Dermis microvascular lymphatic vessel endothelial cell (primary cell): Measurements from ENCODE around the gene EVI5. TPM values are rescaled to one million over a fixed set of nuclear protein-coding genes. Genes with fewer than 3 reads are reported as not detected.
"Not testable (repeated sequence)": the region's sequence is repeated elsewhere in the genome, so short reads cannot be mapped to it uniquely, and the experiment has no call there.

Experiments
- DNase-seq, 2 donors: peaks; one replicate each; pipeline versions ENCODE4 v3.0.0 to v3.0.0-alpha.2; 2010; ENCODE audit warnings: low read depth in 2 of 2
- total RNA-seq: library from RNA; depleted of rRNA; stranded (reverse); fragments of >200 nt; gene quantifications from 2 replicates; pipeline ENCODE4 v1.2.1, GENCODE V29; 2014

The EVI5 gene
- total RNA-seq, 1 donor from 2014 or later, result 19.4 TPM

DNA sequence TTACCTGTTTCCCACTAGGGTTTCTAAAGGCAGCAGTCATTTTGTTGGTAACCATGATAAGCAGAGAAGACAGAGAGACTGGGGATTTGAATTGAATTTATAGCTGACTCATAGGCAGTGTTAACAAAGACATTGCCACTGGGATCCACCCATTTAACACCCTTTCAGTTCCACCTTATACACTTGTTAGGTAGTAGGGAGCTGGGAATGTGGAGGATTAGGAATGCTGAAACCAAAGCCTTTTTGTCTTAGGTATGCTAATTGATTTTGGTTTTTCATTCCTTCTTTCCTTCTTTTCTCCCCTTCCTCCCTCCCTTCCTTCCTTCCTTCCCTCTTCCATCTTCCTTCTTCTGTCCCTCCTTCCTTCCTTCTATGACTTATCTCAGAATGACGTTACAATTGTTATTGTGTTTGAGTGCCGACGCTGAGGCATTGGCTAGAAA, 7.5 kb upstream of the EVI5 start:
- DNase-seq, result peak in 1 of 2 donors; percentile 37

DNA sequence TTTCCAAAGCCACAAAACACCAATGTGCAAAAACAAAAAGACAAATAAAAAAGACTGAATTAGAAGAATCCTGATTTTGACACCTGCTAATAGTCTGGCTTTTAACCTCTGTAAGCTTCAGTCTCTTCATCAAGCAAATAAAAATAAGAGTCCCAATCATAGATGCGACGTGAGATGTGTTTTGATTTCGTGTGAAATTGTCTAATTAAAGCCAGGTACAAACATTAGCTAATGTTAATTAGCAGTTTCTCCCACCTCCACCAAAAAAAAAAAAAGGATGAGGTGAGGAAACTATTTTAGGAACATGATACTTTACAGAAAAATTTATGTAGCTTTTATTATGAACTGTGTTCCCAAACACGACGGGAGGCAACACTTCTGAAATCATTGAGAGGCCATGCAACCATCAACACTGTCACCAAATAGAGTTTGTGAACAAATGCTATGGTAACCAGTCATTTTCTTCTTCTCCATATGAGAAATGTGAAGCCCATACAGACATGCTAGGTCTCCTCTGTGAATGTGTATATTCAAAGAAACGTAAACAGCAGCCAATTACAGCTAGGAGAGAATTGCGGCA, 6.7 kb upstream of the EVI5 start:
- DNase-seq, result no peak

DNA sequence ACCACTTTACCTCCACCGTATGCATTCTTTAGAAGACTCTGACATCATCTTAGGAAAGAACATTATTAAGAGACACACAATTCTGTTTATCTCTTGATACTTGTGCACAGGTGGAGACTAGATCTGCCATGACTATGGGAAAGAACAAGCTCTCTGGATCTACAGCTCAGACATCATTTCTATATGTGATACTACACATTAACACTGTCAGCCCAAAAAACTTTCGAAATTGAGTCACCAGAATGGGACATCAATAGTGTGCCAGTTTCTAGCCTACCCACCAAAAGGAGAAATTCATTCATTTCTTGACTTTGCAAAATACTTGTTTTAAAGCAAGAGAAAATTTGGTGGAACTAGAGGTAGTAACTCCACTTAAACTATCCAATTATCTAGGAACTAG, 6.0 kb upstream of the EVI5 start:
- DNase-seq, result no peak

DNA sequence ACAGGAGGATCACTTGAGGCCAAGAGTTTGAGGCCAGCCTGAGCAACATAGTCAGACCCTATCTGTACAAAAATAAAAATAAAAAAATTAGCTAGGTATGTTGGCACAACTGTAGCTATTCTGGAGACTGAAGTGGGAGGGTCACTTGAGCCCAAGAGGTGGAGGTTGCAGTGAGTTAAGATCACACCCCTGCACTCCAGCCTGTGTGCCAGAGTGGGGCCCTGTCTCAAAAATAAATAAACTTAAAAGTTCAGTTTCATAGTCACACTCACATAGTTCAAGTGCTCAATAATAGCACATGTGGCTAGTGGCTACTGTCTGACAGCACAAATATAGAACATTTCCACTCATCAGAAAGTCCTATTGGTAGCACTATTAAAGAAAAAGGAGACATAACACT, 5.2 kb upstream of the EVI5 start:
- no peak for DNase-seq

DNA sequence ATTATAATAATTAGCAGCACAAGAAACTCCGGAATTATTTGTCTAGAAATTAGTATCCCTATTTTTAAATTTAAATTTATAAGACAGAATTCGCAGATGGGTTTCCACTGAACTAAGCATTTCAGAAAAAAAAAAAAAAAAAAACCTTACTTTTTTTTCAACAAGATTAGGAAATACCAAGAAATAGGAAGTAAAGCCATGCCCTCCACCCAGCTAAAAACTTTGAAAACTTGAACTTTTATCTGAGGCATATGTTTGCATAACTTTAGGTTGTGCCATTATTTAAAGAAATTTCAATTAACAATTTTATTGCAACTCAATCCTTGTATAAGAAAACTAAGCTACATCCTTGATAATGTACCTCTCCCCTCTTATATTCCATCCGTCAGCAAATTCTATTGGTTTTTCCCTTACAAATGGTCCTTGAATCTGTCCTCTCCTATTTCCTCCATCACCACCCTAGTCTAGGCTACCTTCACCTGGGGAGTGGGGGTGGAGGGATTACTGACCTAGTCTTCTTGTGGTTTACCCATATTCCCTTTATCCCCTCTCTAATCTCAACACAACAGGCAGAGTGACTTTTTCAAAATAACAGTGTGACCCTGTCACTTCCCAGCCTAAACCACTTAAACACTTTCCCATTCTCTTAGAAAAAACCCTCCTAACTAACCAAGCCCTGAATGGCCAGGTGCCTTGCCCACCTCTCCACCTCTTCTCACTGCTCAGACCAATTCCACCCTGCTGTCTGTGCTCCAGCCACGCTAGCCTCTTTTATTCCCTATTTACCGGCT, 1.4 kb upstream of the EVI5 start:
- no peak for DNase-seq

DNA sequence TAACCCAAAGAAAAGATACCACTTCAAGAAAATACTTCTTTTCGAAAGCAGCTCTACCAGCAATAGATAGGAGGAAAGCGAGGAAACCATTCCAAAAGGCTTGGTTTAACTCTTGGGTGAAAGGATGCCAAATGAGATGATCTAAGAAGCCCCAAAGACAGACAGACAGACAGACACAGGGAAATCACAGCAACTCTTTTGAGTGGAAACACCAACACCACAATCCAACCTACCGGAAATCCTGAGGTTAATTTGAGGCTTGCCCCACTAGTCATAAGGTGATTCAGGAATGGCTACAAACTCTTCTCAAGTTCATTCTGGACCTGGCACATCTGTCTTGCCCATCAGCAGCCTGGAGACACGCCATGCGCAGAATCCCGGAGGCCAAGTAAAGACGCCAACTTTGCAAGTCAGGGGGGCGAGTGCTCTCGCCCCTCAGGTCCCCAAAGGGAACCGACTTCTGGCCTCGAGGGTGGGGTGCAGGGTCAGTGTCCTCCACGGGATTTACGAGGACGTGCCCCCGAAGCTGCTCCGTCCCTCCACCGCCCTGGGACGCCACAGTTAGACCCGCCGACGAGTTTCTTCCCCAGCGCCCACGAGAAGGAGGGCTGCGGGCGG, 778 bp downstream of the EVI5 start:
- peak; percentile 12 to 45 for DNase-seq

DNA sequence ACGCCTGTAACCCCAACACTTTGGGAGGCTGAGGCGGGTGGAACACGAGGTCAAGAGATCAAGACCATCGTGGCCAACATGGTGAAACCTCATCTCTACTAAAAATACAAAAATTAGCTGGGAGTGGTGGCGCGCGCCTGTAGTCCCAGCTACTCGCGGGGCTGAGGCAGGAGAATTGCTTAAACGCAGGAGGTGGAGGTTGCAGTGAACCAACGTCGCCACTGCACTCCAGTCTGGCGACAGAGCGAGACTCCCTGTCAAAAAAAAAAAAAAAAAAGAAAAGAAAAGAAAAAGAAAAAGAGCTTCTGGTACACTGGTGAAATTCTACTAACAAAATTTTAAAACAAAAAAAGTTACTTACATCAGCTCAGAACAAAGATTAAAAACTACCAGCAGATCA, 1.4 kb downstream of the EVI5 start:
- DNase-seq, result peak in 1 of 2 donors; percentile 24

DNA sequence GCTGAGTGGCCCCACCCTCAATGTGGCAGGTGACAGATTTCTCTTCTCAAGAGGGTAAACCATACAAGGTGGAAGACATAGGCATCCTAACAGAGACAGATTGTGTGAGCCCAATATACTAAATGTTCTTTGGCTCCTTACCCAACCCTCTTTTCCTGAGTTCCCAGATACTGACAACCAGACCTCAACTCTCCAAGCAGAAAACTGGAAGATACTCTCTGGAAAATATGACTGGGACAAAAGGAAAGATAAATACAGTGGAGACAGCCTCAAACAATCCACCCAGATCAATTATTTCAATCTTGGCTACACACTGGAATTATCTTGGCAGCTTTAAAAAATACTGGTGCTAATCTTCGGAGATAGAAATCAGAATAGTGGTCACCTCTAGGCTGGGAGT, 6.5 kb downstream of the EVI5 start:
- DNase-seq, result no peak

DNA sequence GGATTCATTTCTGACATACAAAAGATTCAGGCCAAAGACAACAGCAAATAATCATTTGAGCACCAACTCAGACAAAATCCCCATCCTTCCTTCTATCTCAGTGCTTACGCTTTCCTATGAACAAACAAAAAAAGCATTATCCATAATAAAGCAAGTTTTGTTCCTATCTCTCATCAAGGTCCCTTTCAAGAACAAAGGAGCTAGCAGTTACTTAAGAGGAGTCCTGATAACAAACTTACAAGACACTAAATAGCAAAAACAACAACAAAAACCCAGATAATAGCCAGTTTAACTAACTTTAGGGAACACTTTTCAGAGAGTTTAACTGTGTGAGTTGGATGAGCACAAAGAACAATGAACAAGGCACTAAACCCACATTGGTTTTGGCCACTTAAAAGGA, 10.5 kb downstream of the EVI5 start:
- no peak for DNase-seq

DNA sequence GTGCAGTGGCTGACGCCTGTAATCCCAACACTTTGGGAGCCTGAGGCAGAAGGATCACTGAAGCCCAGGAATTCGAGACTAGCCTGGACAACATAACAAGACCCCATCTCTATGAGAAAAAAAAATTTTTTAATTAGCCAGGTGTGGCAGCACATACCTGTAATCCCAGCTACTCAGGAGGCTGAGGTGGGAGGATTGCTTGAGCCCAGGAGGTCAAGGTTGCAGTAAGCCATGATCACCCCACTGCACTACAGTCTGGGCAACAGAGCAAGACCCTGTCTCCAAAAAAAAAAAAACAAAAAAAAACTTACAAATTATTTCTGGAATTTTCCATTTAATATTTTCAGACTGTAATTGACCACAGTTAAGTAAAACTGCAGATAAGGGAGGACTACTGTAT, 11.2 kb downstream of the EVI5 start:
- DNase-seq, result not testable (repeated sequence)

DNA sequence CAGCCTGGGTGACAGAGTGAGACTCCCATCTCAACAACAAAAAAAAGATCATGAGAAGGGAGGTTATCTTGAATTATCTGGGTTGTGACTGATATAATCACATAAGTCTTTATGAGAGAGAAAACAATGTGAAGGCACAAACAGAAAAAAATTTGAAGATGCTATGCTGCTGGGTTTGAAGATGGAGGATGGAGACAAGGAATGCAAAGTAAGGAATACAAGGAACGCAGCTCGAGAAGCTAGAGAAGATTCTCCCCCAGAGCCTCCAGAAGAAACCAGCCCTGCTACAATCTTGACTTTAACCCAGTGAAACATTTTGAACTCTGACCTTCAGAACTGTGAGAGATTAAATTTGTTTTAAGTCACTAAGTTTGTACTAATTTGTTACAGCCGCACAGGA, 15.1 kb downstream of the EVI5 start:
- DNase-seq, result no peak

DNA sequence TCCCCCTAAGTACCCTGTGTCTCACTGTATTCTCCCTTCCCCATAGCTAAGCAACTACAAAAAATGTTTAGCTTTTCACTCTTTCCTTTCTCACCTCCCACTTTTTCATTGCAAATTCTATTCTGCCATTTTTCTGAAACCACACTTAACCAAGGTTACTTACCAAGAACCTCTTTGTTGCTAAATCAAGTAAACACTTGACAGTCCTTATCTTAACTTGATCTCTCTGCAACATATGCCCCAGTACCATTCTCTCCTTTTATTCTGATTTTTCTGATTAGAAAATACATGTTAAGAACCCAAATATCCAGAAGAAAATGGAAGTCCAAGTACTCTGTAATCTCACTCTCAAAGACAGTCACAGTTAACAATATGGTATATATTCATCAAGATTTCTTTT, 16.0 kb downstream of the EVI5 start:
- no peak for DNase-seq

DNA sequence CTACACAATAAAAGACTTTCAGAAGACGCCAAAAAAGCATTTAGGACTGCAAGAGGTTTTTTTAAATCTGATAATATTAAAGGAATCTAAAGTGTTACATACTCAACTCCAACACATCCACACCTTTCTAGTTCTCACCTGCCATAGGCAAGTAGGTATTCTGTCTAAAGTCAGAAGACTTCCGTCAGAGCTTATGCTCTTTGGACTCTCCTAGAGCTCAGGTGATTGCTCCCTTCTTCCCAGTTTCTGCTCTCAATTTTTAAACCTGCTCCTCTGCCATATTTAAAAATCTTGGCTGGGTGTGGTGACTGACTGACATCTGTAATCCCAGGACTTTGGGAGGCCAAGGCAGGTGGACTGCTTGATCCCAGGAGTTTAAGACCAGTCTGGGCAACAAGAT, 16.6 kb downstream of the EVI5 start:
- DNase-seq, result no peak

DNA sequence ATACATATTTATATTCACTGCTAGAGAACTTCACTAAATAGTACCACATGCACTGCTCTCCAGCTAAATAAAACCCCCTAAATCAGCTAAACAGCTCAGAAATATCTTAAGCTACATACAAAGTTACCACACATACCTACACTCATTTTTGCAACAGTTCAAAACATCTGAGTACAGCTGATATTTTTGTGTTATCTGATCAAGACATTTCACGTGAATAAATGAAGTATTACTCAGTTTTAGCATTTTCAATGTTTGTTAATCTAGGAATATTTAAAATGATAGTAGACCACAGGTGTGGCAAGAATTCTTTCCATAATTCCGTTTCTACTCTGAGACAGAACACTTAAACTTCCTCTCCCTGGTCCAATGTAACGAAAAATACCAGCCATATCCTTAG, 20.8 kb downstream of the EVI5 start:
- no peak for DNase-seq

DNA sequence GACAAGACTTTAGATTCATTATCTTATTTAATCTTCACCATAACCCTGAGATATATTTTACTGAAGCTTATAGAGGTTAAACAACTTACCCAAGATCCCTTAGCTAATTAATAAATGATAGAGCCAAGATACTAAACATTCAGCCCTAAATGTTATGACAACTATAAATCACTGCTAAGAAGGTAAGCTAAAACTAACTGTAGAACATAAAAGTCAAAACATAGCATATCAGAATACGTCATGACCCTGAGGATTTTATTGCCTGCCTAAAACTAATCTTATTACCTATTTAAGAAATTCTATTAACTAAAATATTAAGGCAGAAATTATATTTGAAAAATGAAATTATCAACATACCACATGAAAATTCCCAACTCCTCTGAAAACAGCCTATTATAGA, 22.6 kb downstream of the EVI5 start:
- no peak for DNase-seq

DNA sequence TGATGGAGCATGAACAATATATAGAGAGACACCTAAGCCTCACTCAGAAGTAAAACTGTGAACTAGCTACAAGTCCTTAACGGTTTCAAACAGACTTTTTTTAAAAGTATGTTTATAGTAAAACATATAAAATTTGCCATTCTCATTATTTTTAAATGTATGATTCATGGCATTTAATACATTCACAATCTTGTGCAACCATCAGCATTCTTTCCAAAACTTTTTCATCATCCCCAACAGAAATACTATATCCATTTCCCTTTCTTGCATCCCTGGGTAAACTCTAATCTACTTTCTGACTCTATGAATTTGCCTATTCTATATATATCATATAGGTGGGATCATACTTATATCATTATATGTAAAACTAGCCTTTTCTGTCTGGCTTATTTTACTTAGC, 25.5 kb downstream of the EVI5 start:
- no peak for DNase-seq

DNA sequence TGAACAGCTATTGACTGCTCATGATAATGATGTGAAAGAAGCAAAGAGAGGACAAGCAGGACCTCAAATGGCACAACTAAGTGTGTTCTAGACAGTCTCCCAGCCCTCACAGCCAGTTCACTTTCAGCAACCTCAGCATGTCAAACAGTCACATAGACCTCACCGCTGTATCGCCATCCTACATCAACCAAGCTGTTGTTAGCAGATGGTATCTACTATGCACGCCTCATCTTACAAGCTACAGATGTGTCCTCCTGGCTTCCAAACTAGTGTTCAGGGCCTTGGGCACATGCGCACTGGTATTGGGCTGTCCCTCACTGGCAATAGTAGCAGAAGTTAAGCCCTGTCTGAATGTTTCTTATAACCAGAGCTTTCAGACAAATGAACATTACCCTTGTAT, 28.4 kb downstream of the EVI5 start:
- DNase-seq, result no peak

DNA sequence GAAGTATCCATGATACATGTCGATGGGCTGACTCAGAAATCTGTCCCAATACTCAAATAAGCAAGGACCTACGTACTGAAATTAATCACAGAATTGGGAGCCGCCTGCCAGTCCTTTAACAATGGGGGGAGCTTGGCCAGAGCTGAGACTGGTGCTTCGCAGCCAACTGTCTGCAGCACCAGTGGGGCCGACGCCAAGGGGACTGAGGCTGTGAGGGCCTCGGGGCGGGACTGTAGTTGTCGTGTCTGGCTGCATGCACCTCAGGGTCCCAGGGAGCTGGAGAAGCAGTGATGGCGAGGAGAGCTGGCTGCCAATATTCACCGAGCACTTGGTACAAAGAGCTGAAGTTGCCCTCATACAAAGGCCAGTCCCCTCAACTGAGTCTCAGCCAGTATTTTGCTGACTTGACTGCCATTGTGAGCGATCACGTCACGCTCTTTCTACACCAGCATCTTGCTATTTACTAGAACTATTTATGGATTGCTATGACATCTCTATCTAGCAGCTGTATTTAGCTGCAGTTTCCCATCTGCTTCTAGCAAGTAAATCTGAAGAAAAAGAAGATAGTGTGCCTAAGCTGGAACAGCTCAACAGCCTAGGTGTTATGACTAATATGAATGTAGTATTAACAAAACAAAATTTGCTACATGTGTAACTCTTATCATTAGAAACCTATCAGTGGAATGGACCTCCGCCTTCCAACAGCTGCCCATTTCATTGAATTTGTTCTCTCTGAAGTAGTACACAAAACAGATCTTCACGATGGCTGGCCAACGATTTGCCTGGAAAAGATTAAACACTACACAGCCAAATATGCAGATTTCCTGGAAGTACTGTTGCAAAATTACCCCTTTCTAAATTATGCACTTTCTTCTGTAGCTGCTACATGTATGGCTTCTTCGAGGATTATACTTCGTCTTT, 29.1 kb downstream of the EVI5 start:
- no peak for DNase-seq

DNA sequence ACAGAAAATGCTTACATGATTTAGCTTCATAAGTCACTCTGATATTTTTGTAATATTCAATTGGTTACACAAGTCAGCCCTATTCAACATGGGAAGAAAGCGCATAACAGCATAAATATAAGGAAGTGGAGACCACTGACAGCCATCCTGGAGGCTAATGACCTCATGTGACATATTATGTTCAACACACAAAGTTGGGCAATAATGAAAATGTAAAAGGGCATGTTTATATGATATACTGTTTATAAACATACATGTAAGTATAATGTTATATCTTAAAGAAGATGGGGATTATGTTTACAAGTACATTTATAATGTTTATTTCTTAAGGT, 30.2 kb downstream of the EVI5 start:
- no peak for DNase-seq

DNA sequence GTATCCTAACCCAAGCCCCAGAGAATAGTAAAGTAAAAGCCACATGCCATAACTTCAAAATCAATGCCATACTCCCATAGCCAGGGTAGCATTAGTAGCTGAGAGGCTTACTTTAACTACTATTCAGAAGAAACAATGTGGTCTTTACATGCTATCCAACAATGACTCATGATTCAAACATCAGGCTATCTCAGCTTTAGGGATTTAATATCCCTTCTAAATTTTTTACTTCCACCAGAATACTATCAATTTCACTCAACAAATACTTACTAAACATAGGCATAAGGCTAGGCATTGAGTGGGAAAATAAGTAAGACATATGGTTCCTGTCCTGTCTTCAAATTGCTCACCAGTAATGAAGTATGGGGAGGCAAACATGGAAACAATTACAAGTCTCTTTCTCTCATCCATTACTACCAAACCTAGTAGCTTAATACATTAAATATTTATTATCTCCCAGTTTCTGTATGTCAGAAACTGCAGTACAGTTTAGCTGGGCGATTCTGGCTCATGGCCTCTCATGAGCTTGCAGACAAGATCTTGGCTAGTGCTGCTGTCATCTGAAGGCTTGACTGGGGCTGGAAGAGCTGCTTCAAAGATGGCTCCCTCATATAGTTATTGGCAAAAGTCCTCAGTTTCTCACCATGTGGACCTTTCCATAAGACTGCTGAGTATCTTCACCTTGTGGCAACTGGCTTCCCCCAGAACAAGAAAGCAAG, 30.7 kb downstream of the EVI5 start:
- DNase-seq, result no peak

DNA sequence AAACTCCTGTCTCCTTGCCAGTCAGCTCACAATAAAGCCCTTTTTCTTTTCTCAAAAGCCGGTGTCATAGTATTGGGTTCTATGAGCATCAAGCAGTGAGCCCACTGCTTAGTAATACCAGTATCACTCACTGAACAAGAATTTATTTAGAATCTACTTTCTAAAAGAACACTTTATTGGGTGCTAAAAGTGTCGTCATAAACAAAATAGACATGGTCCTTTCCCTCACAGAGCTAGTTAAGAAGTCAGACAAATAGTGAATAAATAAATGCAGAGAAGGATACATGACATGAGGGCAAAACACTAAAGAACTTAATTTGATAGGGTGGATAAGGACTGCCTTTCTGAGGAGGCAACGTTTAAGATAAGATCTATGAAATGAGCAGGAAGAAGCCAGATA, 32.2 kb downstream of the EVI5 start:
- no peak for DNase-seq
